Spleen (tissue), 11 donors: ENCODE measurements around the gene SMAD1. TPM values are rescaled to one million over a fixed set of nuclear protein-coding genes. Genes with fewer than 3 reads are reported as not detected.
"Not testable (repeated sequence)": the region's sequence is repeated elsewhere in the genome, so short reads cannot be mapped to it uniquely, and the experiment has no call there.

ENCODE experiments used
- DNase-seq: peaks from one replicate; pipeline ENCODE4 v3.0.0-alpha.2; 2020
- H3K27ac ChIP-seq, 8 donors: fragments of 200-600 bp; sonication (generic) in 7 of 8; 1 replicate in 4 of 8; 2 replicates in 4 of 8; pipeline versions ENCODE4 v1.5.0 to v1.8.0; 2016 to 2021; ENCODE audit warnings: inconsistent platforms in 4 of 8, mild to moderate bottlenecking in 4 of 8, moderate library complexity in 1 of 8
- H3K27me3 ChIP-seq, 7 donors: fragments of 200-600 bp; sonication (generic) in 6 of 7; replicated peaks in 1 of 7; 1 replicate in 4 of 7; 2 replicates in 3 of 7; pipeline versions ENCODE4 v1.5.0 to v1.8.0; 2016 to 2021; ENCODE audit warnings: inconsistent platforms in 3 of 7, mild to moderate bottlenecking in 1 of 7
- H3K36me3 ChIP-seq, 6 donors: fragments of 200-600 bp; sonication (generic) in 5 of 6; 1 replicate in 4 of 6; 2 replicates in 2 of 6; pipeline versions ENCODE4 v1.5.0 to v1.8.0; 2016 to 2021; ENCODE audit warnings: inconsistent platforms in 2 of 6
- H3K4me1 ChIP-seq, 6 donors: fragments of 200-600 bp; sonication (generic) in 5 of 6; 1 replicate in 3 of 6; 2 replicates in 3 of 6; pipeline versions ENCODE4 v1.5.0 to v1.8.0; 2016 to 2021; ENCODE audit warnings: inconsistent platforms in 3 of 6
- H3K4me3 ChIP-seq, 8 donors: fragments of 200-600 bp; sonication (generic) in 7 of 8; 1 replicate in 4 of 8; 2 replicates in 4 of 8; pipeline versions ENCODE4 v1.5.0 to v1.8.0; 2016 to 2021; ENCODE audit warnings: inconsistent platforms in 4 of 8, mild to moderate bottlenecking in 4 of 8, moderate library complexity in 2 of 8
- H3K9me3 ChIP-seq, 8 donors: fragments of 200-600 bp; sonication (generic) in 7 of 8; 1 replicate in 4 of 8; 2 replicates in 4 of 8; pipeline versions ENCODE4 v1.5.0 to v1.8.0; 2016 to 2021; ENCODE audit warnings: inconsistent platforms in 4 of 8
- POLR2A ChIP-seq, 3 donors: fragments of 450-650 bp; IDR thresholded peaks; one replicate each; pipeline ENCODE4 v1.5.1; 2017; ENCODE audit warnings: antibody characterized with exemption in 3 of 3, mild to moderate bottlenecking in 1 of 3
- POLR2AphosphoS5 ChIP-seq, 3 donors: sonication (generic); formaldehyde crosslinking; IDR thresholded peaks; one replicate each; pipeline ENCODE4 v1.5.1; 2017; ENCODE audit warnings: antibody characterized with exemption in 3 of 3
- WGBS, 5 donors: extraction: QIAGEN DNeasy Blood & Tissue Kit in 3 of 5; methylation state at CpG; one replicate each; pipeline versions ENCODE4 v1.1.5 to v1.1.7; 2013 to 2018; 5-methylcytosine and 5-hydroxymethylcytosine counted together
- intact Hi-C: fragments of 100-400 bp; cut with DNase I; formaldehyde crosslinking; loops from one replicate; pipeline ENCODE4 v1.15.0; 2023; ENCODE audit warnings: low total_unique reads
- polyA plus RNA-seq, 3 donors: library from polyadenylated mRNA; stranded (reverse); fragments of 200-250 nt; gene quantifications; one replicate each; pipeline ENCODE4 v1.2.1, GENCODE V29; 2013
- total RNA-seq, 7 donors: library from RNA; depleted of rRNA in 3 of 7; stranded (reverse); fragments of >200 nt in 3 of 7; fragmentation: NEBNext Ultra II Directional in 4 of 7; extraction: Animal tissue kit (Norgen Biotek cat#: 25700) in 4 of 7; gene quantifications; one replicate each; pipeline versions ENCODE4 v1.1.0 to v1.2.1, GENCODE V29; 2016 to 2021
- TF ChIP-seq, protein P1 (sequence below), 11 experiments: fragments of 200-600 bp in 7 of 11; fragments of 450-650 bp in 4 of 11; sonication (generic) in 4 of 11; IDR thresholded peaks in 8 of 11; conservative IDR thresholded peaks in 3 of 11; 1 replicate in 7 of 11; 2 replicates in 4 of 11; pipeline versions ENCODE4 v1.4.0 to v1.8.0; 2016 to 2021; ENCODE audit warnings: antibody characterized with exemption in 11 of 11, inconsistent platforms in 4 of 11, mild to moderate bottlenecking in 1 of 11
- donor health status: healthy with polysubstance abuse.
- donor health status: DM: no; HTN: no; CAD: no; lungs with moderate emphysema.
- donor health status: DM: no; HTN: no; CAD: no.
- donor health status: Bipolar disorder and iron deficiency.
- donor health status: healthy.
- donor health status: DM: no; HTN: no; CAD: no.
- donor health status: DM: yes; HTN: yes; CAD: no.

SMAD1 gene
- total and polyA plus RNA-seq, 10 donors: 2.8 to 48.2 (median 28.7) TPM

GRCh38 chr4:145580906-145581305 lies 99.3 kb downstream of the SMAD1 start:
- peaks cover 0 to 12% (median 0%) of the 10 kb centered on the region in 8 donors for H3K9me3 ChIP-seq
- 87 to 93% (median 92%) methylated on average over 3 of the region's 3 CpGs for WGBS, 5 donors
- TF ChIP-seq POLR2AphosphoS5 (IDR thresholded peaks at IDR 0.05) (no peak), POLR2A (IDR thresholded peaks at IDR 0.05) (no peak)
- TF ChIP-seq, protein P1, sequence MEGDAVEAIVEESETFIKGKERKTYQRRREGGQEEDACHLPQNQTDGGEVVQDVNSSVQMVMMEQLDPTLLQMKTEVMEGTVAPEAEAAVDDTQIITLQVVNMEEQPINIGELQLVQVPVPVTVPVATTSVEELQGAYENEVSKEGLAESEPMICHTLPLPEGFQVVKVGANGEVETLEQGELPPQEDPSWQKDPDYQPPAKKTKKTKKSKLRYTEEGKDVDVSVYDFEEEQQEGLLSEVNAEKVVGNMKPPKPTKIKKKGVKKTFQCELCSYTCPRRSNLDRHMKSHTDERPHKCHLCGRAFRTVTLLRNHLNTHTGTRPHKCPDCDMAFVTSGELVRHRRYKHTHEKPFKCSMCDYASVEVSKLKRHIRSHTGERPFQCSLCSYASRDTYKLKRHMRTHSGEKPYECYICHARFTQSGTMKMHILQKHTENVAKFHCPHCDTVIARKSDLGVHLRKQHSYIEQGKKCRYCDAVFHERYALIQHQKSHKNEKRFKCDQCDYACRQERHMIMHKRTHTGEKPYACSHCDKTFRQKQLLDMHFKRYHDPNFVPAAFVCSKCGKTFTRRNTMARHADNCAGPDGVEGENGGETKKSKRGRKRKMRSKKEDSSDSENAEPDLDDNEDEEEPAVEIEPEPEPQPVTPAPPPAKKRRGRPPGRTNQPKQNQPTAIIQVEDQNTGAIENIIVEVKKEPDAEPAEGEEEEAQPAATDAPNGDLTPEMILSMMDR (IDR thresholded peaks at IDR 0.05 in 8 of 11, conservative IDR thresholded peaks at IDR 0.05 in 3 of 11): no peak
- no peak overlapping the region for H3K27ac ChIP-seq
- H3K27me3 ChIP-seq: no peaks in the 10 kb centered on the region
- intact Hi-C loops: no loop called here
- no peaks in the 10 kb centered on the region for H3K36me3 ChIP-seq
- no peaks in the 10 kb centered on the region for H3K4me1 ChIP-seq
- no peak for DNase-seq
- no peak overlapping the region for H3K4me3 ChIP-seq

DNA sequence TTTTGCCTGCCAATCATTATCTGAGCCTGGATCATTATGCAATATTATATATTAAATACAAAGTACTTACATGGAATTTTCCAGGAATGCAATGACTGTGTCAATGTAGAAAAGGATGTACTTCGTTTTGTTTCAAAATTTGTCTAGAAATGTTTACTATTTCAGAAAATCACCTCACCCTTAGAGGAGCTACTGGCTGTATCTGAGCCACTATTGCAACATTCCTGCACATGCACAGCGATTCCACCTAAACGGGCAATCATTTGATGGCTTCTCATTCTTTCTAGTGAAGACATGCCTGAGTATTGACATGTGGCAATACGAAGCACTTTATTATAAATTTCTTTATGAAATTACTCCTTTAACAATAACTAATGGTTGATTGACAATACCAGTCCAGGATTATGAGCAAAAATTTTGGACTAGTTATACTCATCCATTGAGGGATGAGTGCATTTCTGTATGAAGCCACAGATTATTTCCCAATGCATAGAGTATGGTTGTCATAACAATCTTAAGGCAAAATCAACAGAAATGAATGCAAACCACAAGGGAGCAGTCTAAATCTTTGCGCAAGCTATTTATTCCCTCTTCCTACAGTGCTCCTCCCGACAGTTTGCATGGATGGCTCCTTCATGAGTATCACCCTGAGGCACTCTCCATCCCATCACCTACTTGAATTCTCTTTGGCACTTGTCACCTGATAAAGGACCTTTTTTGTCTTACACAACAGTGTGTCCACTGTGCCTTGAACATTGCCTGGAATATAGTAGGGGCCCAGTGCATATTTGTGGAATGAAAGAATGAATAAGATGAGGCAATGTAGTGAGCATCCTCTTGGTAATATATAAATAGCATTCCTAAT lies 101.8 kb downstream of the SMAD1 start:
- TF ChIP-seq POLR2A (IDR thresholded peaks at IDR 0.05): no peak
- TF ChIP-seq, protein P1 (IDR thresholded peaks at IDR 0.05 in 8 of 11, conservative IDR thresholded peaks at IDR 0.05 in 3 of 11): no peak
- TF ChIP-seq POLR2AphosphoS5 (IDR thresholded peaks at IDR 0.05): no peak
- no peak overlapping the region for H3K27ac ChIP-seq
- no peak for DNase-seq
- H3K4me1 ChIP-seq: no peaks in the 10 kb centered on the region
- 81 to 90% (median 88%) methylated on average over 6 of the region's 6 CpGs for WGBS, 5 donors
- no peaks in the 10 kb centered on the region for H3K36me3 ChIP-seq
- no peak overlapping the region for H3K4me3 ChIP-seq
- intact Hi-C loops: no loop called here
- H3K9me3 ChIP-seq: peaks cover 0 to 12% (median 0%) of the 10 kb centered on the region in 8 donors
- no peaks in the 10 kb centered on the region for H3K27me3 ChIP-seq

DNA sequence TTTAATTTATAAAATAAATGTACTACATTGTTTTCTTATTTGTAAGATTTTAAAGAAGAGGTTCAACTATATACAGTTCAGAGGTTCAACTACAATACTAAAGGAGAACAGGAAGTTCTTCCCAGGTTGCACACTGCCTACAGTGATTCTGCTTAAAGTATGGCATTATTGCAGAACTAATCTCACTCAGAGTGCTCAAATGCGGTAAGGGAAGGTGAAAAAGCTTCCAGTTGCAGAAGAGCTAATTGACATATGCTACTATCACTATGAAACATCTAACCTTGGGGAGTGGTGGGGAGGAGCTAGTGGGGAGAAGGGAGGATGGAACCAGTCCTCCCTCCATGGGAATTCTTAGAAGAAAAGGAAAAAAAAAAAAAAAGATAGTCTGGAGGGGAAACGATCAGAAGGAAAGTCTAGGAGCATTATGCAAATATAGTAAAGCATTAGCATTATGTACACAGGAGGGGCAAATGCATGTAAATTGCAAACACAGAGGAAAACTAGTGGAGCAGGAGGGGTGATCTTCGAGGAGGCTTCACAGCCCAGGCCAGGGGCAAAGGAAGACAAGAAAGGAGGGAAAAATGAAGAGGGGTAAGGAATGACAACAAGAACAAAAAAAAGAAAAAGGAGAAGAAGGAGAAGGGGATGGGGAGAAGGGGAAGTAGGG lies 105.6 kb downstream of the SMAD1 start:
- 49 to 64% (median 53%) methylated on average over 3 of the region's 3 CpGs for WGBS, 5 donors
- TF ChIP-seq, protein P1 (IDR thresholded peaks at IDR 0.05 in 8 of 11, conservative IDR thresholded peaks at IDR 0.05 in 3 of 11): no peak
- TF ChIP-seq POLR2AphosphoS5 (IDR thresholded peaks at IDR 0.05) (no peak), POLR2A (IDR thresholded peaks at IDR 0.05) (no peak)
- no peaks in the 10 kb centered on the region for H3K4me1 ChIP-seq
- no peak overlapping the region for H3K4me3 ChIP-seq
- no peak for DNase-seq
- no peak overlapping the region for H3K27ac ChIP-seq
- H3K27me3 ChIP-seq: no peaks in the 10 kb centered on the region
- H3K36me3 ChIP-seq: no peaks in the 10 kb centered on the region
- H3K9me3 ChIP-seq: peaks cover 0 to 8% (median 0%) of the 10 kb centered on the region in 8 donors
- intact Hi-C loops: no loop called here

DNA sequence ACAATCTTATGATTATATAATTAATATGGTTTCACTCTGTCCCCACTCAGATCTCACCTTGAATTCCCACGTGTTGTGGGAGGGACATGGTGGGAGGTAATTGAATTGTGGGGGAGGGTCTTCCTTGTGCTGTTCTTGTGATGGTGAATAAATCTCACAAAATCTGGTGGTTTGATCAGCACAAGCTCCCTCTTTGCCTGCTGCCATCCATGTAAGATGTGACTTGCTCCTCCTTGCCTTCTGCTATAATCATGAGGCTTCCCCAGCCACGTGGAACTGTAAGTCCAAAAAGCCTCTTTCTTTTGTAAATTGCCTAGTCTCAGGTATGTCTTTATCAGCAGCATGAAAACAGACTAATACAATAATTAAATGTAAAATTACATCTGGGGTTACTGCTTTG lies 107.7 kb downstream of the SMAD1 start:
- H3K4me1 ChIP-seq, H3K36me3 ChIP-seq, DNase-seq, H3K27ac ChIP-seq, H3K9me3 ChIP-seq, H3K4me3 ChIP-seq, H3K27me3 ChIP-seq, intact Hi-C loops: not testable (repeated sequence)
- WGBS, 5 donors: 68 to 88% (median 79%) methylated on average over 2 of the region's 2 CpGs
